Spleen (tissue), 11 donors: Measurements from ENCODE around the gene SEPTIN12. TPM values are rescaled to one million over a fixed set of nuclear protein-coding genes. Genes with fewer than 3 reads are reported as not detected.
"Not testable (repeated sequence)": the region's sequence is repeated elsewhere in the genome, so short reads cannot be mapped to it uniquely, and the experiment has no call there.

ENCODE experiments used
- DNase-seq: peaks from one replicate; pipeline ENCODE4 v3.0.0-alpha.2; 2020
- H3K27ac ChIP-seq, 8 donors: fragments of 200-600 bp; sonication (generic) in 7 of 8; 1 replicate in 4 of 8; 2 replicates in 4 of 8; pipeline versions ENCODE4 v1.5.0 to v1.8.0; 2016 to 2021; ENCODE audit warnings: inconsistent platforms in 4 of 8, mild to moderate bottlenecking in 4 of 8, moderate library complexity in 1 of 8
- H3K27me3 ChIP-seq, 7 donors: fragments of 200-600 bp; sonication (generic) in 6 of 7; replicated peaks in 1 of 7; 1 replicate in 4 of 7; 2 replicates in 3 of 7; pipeline versions ENCODE4 v1.5.0 to v1.8.0; 2016 to 2021; ENCODE audit warnings: inconsistent platforms in 3 of 7, mild to moderate bottlenecking in 1 of 7
- H3K36me3 ChIP-seq, 6 donors: fragments of 200-600 bp; sonication (generic) in 5 of 6; 1 replicate in 4 of 6; 2 replicates in 2 of 6; pipeline versions ENCODE4 v1.5.0 to v1.8.0; 2016 to 2021; ENCODE audit warnings: inconsistent platforms in 2 of 6
- H3K4me1 ChIP-seq, 6 donors: fragments of 200-600 bp; sonication (generic) in 5 of 6; 1 replicate in 3 of 6; 2 replicates in 3 of 6; pipeline versions ENCODE4 v1.5.0 to v1.8.0; 2016 to 2021; ENCODE audit warnings: inconsistent platforms in 3 of 6
- H3K4me3 ChIP-seq, 8 donors: fragments of 200-600 bp; sonication (generic) in 7 of 8; 1 replicate in 4 of 8; 2 replicates in 4 of 8; pipeline versions ENCODE4 v1.5.0 to v1.8.0; 2016 to 2021; ENCODE audit warnings: inconsistent platforms in 4 of 8, mild to moderate bottlenecking in 4 of 8, moderate library complexity in 2 of 8
- H3K9me3 ChIP-seq, 8 donors: fragments of 200-600 bp; sonication (generic) in 7 of 8; 1 replicate in 4 of 8; 2 replicates in 4 of 8; pipeline versions ENCODE4 v1.5.0 to v1.8.0; 2016 to 2021; ENCODE audit warnings: inconsistent platforms in 4 of 8
- POLR2A ChIP-seq, 3 donors: fragments of 450-650 bp; IDR thresholded peaks; one replicate each; pipeline ENCODE4 v1.5.1; 2017; ENCODE audit warnings: antibody characterized with exemption in 3 of 3, mild to moderate bottlenecking in 1 of 3
- POLR2AphosphoS5 ChIP-seq, 3 donors: sonication (generic); formaldehyde crosslinking; IDR thresholded peaks; one replicate each; pipeline ENCODE4 v1.5.1; 2017; ENCODE audit warnings: antibody characterized with exemption in 3 of 3
- WGBS, 5 donors: extraction: QIAGEN DNeasy Blood & Tissue Kit in 3 of 5; methylation state at CpG; one replicate each; pipeline versions ENCODE4 v1.1.5 to v1.1.7; 2013 to 2018; 5-methylcytosine and 5-hydroxymethylcytosine counted together
- intact Hi-C: fragments of 100-400 bp; cut with DNase I; formaldehyde crosslinking; loops from one replicate; pipeline ENCODE4 v1.15.0; 2023; ENCODE audit warnings: low total_unique reads
- polyA plus RNA-seq, 3 donors: library from polyadenylated mRNA; stranded (reverse); fragments of 200-250 nt; gene quantifications; one replicate each; pipeline ENCODE4 v1.2.1, GENCODE V29; 2013
- total RNA-seq, 7 donors: library from RNA; depleted of rRNA in 3 of 7; stranded (reverse); fragments of >200 nt in 3 of 7; fragmentation: NEBNext Ultra II Directional in 4 of 7; extraction: Animal tissue kit (Norgen Biotek cat#: 25700) in 4 of 7; gene quantifications; one replicate each; pipeline versions ENCODE4 v1.1.0 to v1.2.1, GENCODE V29; 2016 to 2021
- TF ChIP-seq, protein P1 (sequence below), 11 experiments: fragments of 200-600 bp in 7 of 11; fragments of 450-650 bp in 4 of 11; sonication (generic) in 4 of 11; IDR thresholded peaks in 8 of 11; conservative IDR thresholded peaks in 3 of 11; 1 replicate in 7 of 11; 2 replicates in 4 of 11; pipeline versions ENCODE4 v1.4.0 to v1.8.0; 2016 to 2021; ENCODE audit warnings: antibody characterized with exemption in 11 of 11, inconsistent platforms in 4 of 11, mild to moderate bottlenecking in 1 of 11
- donor health status: healthy with polysubstance abuse.
- donor health status: DM: no; HTN: no; CAD: no; lungs with moderate emphysema.
- donor health status: DM: no; HTN: no; CAD: no.
- donor health status: Bipolar disorder and iron deficiency.
- donor health status: healthy.
- donor health status: DM: no; HTN: no; CAD: no.
- donor health status: DM: yes; HTN: yes; CAD: no.

Gene SEPTIN12
- total and polyA plus RNA-seq, 10 donors: 0.37 TPM; not detected in 9

DNA sequence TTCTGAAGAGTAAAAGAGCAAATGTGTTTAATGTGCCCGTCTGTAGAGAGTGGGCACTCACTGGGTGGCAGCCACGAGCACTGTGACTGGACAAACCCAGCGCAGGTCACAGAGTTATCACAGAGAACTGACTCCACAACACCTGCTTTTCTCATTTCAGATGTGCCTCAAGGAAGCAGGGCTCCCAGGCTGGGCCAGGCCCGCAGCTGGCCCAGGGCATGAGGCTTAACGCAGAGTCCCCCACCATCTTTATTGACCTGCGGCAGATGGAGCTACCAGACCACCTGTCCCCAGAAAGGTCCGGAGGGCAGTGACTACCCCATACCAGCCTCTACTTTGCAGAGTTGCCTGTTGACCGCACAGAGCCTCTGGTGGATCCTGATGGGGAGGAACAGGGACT, 41.9 kb downstream of the SEPTIN12 start:
- no peak for DNase-seq
- intact Hi-C loops: no loop called here
- WGBS, 5 donors: 84 to 97% (median 90%) methylated on average over 7 to 8 of the region's 8 CpGs
- Histone ChIP-seq H3K4me3 (no peak overlapping the region), H3K4me1 (peaks cover 0 to 51% (median 21%) of the 10 kb centered on the region in 6 donors), H3K27ac (peak overlapping the region in 1 of 8 donors; percentile 65), H3K27me3 (no peaks in the 10 kb centered on the region), H3K36me3 (peaks cover 0 to 30% (median 18%) of the 10 kb centered on the region in 6 donors), H3K9me3 (no peaks in the 10 kb centered on the region)
- TF ChIP-seq POLR2AphosphoS5 (IDR thresholded peaks at IDR 0.05): peak in 1 of 3 donors; percentile 13
- TF ChIP-seq POLR2A (IDR thresholded peaks at IDR 0.05): no peak

DNA sequence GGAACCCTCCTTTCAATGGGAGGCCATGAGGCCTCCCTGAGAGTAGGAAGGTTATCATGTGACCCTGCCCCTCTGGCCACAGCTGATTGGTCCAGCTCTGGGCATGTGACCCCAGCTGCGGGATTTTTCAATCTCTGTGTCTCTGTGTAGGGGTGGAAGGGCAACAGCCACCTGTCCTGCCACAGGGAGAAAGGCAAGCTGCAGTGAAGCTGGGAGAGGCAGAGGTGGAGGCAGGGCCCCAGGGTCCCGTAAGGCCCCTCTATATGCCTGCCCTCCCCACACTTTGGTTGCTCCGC, 42.9 kb downstream of the SEPTIN12 start:
- WGBS, 5 donors: 80 to 100% (median 86%) methylated on average over 1 to 3 of the region's 3 CpGs
- H3K27ac ChIP-seq: peak overlapping the region in 1 of 8 donors; percentile 13
- H3K27me3 ChIP-seq: no peaks in the 10 kb centered on the region
- intact Hi-C loops: no loop called here
- peaks cover 0 to 20% (median 8%) of the 10 kb centered on the region in 6 donors for H3K36me3 ChIP-seq
- no peak overlapping the region for H3K4me3 ChIP-seq
- DNase-seq: no peak
- TF ChIP-seq, protein P1, sequence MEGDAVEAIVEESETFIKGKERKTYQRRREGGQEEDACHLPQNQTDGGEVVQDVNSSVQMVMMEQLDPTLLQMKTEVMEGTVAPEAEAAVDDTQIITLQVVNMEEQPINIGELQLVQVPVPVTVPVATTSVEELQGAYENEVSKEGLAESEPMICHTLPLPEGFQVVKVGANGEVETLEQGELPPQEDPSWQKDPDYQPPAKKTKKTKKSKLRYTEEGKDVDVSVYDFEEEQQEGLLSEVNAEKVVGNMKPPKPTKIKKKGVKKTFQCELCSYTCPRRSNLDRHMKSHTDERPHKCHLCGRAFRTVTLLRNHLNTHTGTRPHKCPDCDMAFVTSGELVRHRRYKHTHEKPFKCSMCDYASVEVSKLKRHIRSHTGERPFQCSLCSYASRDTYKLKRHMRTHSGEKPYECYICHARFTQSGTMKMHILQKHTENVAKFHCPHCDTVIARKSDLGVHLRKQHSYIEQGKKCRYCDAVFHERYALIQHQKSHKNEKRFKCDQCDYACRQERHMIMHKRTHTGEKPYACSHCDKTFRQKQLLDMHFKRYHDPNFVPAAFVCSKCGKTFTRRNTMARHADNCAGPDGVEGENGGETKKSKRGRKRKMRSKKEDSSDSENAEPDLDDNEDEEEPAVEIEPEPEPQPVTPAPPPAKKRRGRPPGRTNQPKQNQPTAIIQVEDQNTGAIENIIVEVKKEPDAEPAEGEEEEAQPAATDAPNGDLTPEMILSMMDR (IDR thresholded peaks at IDR 0.05 in 8 of 11, conservative IDR thresholded peaks at IDR 0.05 in 3 of 11): no peak
- TF ChIP-seq POLR2AphosphoS5 (IDR thresholded peaks at IDR 0.05) (no peak), POLR2A (IDR thresholded peaks at IDR 0.05) (no peak)
- peaks cover 0 to 51% (median 21%) of the 10 kb centered on the region in 6 donors for H3K4me1 ChIP-seq
- H3K9me3 ChIP-seq: no peaks in the 10 kb centered on the region

DNA sequence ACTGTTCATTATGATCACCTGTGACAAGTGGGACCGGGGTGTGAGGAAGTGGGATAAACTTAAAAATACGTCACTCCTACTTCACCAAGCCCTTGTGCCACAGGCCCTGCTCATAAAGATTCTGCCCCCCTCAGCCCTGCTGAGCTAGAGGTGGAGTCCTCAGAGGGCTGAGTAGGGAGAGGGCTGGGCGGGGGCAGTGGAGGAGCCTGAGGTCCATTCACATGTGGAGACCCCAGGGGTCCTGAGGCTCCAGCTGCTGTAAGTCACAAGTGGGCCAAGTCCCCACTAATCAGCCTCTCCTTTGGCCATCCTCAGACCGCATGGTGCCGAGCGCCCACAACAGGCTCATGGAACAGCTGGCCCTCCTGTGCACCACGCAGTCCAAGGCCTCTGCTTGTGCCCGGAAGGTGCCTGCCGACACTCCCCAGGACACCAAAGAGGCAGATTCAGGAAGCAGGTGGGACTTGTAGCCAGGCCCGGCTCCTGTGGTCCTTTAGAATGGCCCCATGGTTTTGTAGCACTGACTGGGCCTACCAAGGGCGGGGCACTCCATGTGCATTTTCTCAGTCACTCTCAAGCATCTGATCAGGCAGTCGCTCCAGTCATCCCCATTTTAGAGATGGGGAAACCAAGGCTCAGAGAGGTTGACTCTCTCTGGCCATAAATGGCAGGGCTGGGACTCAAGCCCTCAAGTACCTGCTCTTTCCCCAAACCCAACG, 43.4 kb downstream of the SEPTIN12 start:
- Histone ChIP-seq H3K4me1 (peaks cover 0 to 51% (median 21%) of the 10 kb centered on the region in 6 donors), H3K4me3 (no peak overlapping the region), H3K27ac (peak overlapping the region in 1 of 8 donors; percentile 13), H3K36me3 (peaks cover 0 to 15% (median 3%) of the 10 kb centered on the region in 6 donors), H3K9me3 (no peaks in the 10 kb centered on the region), H3K27me3 (no peaks in the 10 kb centered on the region)
- DNase-seq: no peak
- 60 to 77% (median 69%) methylated on average over 8 to 13 of the region's 13 CpGs for WGBS, 5 donors
- intact Hi-C loops: no loop called here
- no peak for TF ChIP-seq POLR2A (IDR thresholded peaks at IDR 0.05)
- peak; percentile 40 to 63 (median 61) for TF ChIP-seq POLR2AphosphoS5 (IDR thresholded peaks at IDR 0.05)

DNA sequence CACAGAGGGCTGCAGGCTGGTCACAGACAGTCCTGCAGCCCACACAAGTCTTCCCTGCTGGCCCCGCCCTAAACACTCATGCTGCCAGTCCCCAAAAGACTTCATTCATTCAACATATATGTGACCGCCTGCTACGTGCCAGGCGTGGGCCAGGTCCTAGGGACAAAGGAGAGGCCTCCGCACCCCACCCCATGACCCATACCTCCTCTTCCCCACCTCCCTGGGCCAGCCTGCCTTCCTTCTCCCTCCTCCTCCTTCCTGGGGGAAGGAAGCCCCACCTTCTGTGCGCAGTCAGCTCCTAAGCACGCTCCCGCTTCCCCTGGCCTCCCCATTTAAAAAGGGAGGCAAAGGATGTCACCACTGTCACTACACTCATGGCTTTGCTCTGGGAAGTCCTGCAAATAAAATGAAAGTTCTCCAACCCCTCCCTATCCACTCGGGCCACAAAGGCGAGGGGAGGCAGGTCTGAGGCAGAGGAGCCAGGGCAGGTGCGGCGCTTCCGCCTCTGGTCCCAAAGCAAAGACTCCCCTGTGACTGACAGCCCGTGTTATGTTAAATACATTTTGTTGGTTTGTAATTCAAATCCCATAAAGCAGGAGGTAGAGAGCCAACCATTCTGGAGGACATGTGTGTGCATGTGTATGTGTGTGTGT, 44.8 kb downstream of the SEPTIN12 start:
- Histone ChIP-seq H3K27ac (no peak overlapping the region), H3K9me3 (no peaks in the 10 kb centered on the region), H3K36me3 (peaks cover 0 to 1% (median 0%) of the 10 kb centered on the region in 6 donors), H3K27me3 (no peaks in the 10 kb centered on the region), H3K4me1 (peaks cover 0 to 42% (median 19%) of the 10 kb centered on the region in 6 donors), H3K4me3 (peak overlapping the region in 1 of 8 donors; percentile 7)
- intact Hi-C loops: no loop called here
- TF ChIP-seq POLR2AphosphoS5 (IDR thresholded peaks at IDR 0.05) (peak; percentile 21 to 39 (median 34)), POLR2A (IDR thresholded peaks at IDR 0.05) (no peak)
- TF ChIP-seq, protein P1 (IDR thresholded peaks at IDR 0.05 in 8 of 11, conservative IDR thresholded peaks at IDR 0.05 in 3 of 11): no peak
- no peak for DNase-seq
- WGBS, 5 donors: 42 to 50% (median 46%) methylated on average over 14 of the region's 14 CpGs

DNA sequence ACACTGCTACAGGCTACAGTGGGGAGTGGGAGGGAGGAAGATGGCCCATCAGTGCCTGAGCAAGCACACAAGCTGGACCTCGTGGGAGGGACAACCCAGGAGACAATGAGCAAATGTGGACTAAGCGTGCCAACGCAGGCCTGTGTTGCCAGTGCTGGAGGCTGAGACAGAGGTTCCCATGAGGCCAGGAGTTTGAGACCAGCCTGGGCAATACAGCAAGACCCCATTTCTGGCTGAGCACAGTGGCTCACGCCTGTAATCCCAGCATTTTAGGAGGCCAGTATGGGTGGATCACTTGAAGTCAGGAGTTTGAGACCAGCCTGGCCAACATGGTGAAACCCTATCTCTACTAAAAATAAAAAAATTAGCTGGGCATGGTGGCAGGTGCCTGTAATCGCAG, 49.8 kb downstream of the SEPTIN12 start:
- WGBS, 5 donors: 75 to 93% (median 91%) methylated on average over 5 of the region's 5 CpGs
- H3K27ac ChIP-seq, H3K36me3 ChIP-seq, H3K27me3 ChIP-seq, intact Hi-C loops, H3K9me3 ChIP-seq, H3K4me3 ChIP-seq, DNase-seq: not testable (repeated sequence)
- H3K4me1 ChIP-seq: peaks cover 6 to 30% (median 19%) of the 10 kb centered on the region in 6 donors
